HG03354 (cell line): ENCODE measurements around the gene CDH10.

ENCODE experiments used
- ATAC-seq: cut with Tn5 transposase; IDR thresholded peaks from one replicate; pipeline ENCODE4 v1.9.1; 2021; ENCODE audit warnings: mild to moderate bottlenecking; ENCODE audit not compliant: unreplicated experiment, poor library complexity, severe bottlenecking

CDH10 gene

GRCh38 chr5:24609706-24610105, 35.1 kb downstream of the CDH10 start:
- ATAC-seq, result no peak

GRCh38 chr5:24606971-24607370, 37.8 kb downstream of the CDH10 start:
- no peak for ATAC-seq

GRCh38 chr5:24602188-24602587, 42.6 kb downstream of the CDH10 start:
- no peak for ATAC-seq

GRCh38 chr5:24598956-24599355, 45.8 kb downstream of the CDH10 start:
- no peak for ATAC-seq

DNA sequence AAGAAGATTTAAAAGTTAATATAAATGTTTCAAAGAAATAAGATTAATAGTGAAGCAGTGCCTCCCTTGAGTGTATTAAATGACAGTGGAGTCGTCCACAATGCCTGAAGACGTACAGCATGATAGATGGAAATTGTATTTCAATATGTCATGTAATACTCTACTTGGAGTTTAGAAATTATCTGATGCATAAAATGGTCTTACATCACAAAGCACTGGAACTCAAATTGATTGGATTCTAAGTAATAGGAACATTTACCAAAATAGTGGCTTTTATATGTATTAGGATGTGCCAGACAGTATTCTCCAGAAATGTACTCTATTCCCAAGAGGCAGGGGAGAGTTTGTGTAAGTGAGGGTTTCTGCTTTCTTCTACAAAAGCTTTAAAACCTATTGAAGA, 49.4 kb downstream of the CDH10 start:
- no peak for ATAC-seq

GRCh38 chr5:24591426-24591825, 53.4 kb downstream of the CDH10 start:
- no peak for ATAC-seq

DNA sequence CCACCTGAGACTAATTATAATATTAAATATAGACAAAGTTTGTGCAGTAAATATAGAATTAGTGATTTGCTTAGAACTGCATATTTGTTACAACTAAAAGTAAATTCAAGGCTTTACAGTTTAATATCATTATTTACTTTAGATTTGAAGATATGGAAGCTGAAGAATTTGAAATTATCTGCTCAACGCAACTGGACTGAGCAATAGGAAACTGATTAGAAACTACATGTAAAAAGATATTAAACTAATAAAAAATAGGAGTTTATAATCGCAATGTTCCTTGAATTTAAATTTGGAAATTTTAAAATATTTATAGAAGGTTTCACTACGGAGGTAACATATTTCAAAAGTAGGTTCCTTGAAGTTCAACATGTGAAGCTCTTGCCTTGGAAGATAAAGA, 55.2 kb downstream of the CDH10 start:
- no peak for ATAC-seq

DNA sequence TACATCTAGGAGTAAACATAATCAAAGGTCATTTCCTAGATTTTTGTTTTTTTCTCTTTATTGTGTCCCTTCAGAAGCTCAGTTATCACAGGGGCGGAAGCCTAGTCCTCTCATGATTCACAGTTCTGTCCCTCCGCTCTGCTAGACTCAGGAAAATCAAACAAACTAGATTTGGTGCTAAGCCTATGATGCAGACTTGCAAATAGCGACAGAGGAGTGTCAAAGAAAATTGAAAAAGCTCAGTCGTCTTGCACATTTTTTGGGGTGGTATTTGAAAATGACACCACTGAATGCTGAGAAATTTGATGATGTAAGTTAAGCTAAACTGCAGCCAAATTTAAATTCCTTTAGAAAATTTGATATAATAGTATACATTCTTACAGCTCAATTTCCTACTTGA, 59.0 kb downstream of the CDH10 start:
- ATAC-seq, result no peak

GRCh38 chr5:24571302-24571701, 73.5 kb downstream of the CDH10 start:
- ATAC-seq, result no peak

DNA sequence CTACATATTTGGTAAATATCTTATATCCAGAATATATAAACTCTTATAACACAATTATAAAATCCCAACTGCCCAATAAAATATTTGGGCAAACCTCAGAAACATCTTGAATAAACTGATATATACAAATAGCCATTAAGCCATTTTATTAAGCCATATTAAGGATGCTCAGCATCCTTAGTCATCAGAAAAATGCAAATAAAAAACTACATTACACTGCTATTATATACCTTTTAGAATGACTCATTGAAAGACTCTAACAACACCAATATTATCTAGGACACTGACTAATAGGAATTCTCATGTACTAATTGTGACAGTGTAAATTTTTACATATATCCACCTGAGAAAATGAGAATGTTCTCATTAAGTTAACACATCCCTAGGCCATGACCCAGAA, 77.8 kb downstream of the CDH10 start:
- no peak for ATAC-seq

- ATAC-seq, result no peak
These were observed 89.5 kb downstream of the CDH10 start for GRCh38 chr5:24555229-24555628.

GRCh38 chr5:24547132-24547531, 97.6 kb downstream of the CDH10 start:
- ATAC-seq, result no peak

- no peak for ATAC-seq
These were observed 105.2 kb downstream of the CDH10 start for GRCh38 chr5:24539613-24540012.

- no peak for ATAC-seq
These were observed 106.4 kb downstream of the CDH10 start for GRCh38 chr5:24538346-24538745.

GRCh38 chr5:24535646-24536045, 109.1 kb downstream of the CDH10 start:
- ATAC-seq, result no peak

GRCh38 chr5:24530906-24531305, 113.9 kb downstream of the CDH10 start:
- no peak for ATAC-seq

- no peak for ATAC-seq
These were observed 119.4 kb downstream of the CDH10 start for GRCh38 chr5:24525414-24525813.

GRCh38 chr5:24512423-24512822, 132.4 kb downstream of the CDH10 start:
- no peak for ATAC-seq

GRCh38 chr5:24510523-24510988, 134.2 kb downstream of the CDH10 start:
- ATAC-seq, result no peak

DNA sequence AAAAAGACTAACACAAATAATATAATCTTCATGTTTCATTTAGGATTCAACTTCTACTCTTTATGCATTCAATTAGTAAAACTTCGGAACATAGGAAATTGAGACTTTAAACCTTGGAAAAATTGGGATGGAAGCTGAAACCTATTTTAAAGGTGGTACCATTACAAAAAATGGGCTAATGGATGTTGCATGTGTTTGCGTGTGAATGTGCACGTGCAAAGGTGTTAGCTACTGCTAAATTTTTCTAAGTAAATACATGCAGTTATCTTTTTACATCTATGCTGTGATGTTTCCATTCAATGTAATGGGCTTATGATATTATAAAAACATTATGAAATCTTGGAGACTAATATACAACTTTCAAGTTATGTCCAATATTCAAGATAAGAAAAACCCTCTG, 134.8 kb downstream of the CDH10 start:
- ATAC-seq, result no peak

GRCh38 chr5:24505258-24505657, 139.5 kb downstream of the CDH10 start:
- ATAC-seq, result no peak

DNA sequence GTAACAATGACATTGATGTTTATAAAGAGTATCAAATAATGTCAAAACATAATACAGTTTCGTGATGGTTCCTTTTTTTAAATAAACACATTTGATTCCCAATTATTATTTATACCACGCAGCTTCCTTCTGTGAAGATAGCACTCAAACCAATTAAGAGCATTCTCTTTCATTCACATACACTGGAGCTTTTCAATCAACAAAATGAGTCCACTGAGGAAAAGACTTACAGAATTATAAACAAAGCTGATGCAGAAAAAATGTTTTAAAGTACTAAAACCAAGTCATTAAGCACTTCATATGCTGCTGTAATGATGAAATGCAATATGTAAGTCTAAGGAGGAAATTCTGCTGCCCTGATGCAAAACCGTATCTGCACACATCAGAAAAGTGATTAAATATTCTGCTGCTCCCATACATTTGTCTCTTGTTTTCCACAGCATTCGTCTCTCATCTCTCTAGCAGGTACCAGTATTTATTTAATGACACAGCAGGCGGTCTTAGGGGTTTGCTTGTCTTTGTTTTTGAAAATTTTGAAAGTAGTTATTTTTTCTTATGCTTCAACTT, 147.1 kb downstream of the CDH10 start:
- ATAC-seq, result no peak
